HG02884 (cell line): ENCODE data around the gene FAR2.
"Not testable (repeated sequence)": the region's sequence is repeated elsewhere in the genome, so short reads cannot be mapped to it uniquely, and the experiment has no call there.

ENCODE experiments used
- ATAC-seq: cut with Tn5 transposase; IDR thresholded peaks from one replicate; pipeline ENCODE4 v1.9.1; 2021; ENCODE audit warnings: mild to moderate bottlenecking, moderate library complexity; ENCODE audit not compliant: unreplicated experiment

FAR2 gene

GRCh38 chr12:29229937-29230336 is 80.9 kb downstream of the FAR2 start:
- ATAC-seq = no peak

DNA sequence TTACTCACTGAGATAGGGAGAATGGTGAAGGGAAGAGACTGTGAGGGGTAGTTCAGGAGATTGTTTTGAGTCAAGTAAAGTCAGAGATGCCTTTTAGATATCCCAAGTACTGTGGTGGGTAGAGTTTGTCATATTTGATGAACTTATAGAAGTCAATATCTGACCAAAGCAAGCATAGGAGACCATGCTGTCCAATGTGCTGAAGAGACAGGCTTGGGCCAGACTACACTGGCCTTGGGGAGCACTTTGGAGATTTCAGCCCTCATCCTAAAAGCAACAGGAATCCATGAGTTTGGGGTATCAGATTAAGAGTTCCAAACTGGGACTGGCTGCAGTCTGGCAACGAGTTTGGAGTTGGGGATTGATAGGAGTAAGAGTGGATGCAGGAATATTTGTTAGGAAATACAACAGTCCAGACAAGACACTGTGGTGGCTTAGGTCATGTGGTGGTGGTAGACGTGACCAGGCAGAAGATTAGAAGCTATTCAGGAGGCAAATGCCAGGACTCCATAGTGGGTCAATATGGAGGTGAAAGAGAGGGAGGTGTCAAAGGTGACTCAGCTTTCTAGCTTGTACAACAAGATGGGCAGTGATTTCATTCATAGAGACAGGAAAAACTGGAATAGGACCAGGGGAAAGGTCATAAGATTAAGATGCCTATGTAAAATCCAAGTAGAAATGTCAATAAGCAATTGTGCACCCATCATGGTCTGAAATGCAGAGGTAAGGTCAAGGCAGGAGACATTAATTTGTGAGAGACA is 81.9 kb downstream of the FAR2 start:
- ATAC-seq = no peak

DNA sequence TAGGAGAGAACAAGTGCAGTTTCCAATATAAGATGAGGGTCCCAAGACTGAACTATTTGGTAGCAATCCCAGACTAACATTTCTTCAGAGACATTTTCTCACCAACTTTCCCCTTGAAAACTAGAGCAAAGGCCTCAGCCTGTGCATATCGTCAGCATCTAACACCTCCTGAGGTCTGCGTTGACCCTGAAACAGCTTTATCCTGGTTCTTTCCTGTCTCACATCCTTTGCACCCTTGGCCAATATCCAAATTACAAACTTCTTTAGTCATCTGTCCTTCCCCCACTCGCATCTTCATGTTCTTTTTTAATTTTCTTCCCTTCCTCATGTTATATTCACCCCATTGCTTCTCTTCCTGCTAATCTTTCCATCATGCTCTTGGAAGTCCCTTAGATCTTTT is 83.0 kb downstream of the FAR2 start:
- no peak for ATAC-seq

DNA sequence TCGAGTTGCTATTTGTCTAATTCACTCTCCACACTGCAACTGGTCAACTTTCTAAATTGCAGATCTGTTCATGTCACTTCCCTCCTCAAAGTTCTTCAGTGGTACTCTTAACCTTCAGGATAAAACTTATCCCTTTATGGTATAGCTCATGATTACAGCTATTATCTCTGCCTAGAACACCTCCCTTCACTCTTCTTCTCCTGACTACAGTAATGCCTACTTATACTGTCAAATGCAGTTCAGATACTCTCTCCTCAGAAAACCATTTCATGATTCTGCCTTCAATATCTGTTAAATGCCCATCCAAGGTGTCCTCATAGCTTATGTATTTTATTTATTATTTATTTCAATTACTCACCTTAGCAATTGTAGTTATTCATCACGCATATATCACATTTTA is 85.5 kb downstream of the FAR2 start:
- no peak for ATAC-seq

GRCh38 chr12:29234965-29235626 is 86.0 kb downstream of the FAR2 start:
- ATAC-seq = no peak

GRCh38 chr12:29238822-29239291 is 89.8 kb downstream of the FAR2 start:
- ATAC-seq = no peak

DNA sequence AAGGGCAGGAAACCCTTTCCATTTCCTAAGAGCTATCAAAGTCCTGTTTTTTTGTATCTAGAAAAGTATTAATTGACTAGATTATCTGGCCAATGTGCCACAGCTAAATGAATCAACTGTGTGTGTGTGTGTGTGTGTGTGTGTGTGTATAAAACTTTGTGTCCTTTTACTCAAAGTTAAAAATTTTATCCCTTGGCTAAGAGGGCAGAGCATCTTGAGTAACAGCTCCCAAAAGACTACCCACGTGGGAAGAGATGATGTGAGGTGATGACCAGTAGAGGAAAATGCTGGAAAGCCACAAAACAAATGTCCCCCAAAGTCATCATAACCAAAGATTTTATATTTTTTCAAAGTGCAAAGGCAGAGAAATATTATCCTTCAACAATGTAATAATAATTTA is 90.3 kb downstream of the FAR2 start:
- no peak for ATAC-seq

DNA sequence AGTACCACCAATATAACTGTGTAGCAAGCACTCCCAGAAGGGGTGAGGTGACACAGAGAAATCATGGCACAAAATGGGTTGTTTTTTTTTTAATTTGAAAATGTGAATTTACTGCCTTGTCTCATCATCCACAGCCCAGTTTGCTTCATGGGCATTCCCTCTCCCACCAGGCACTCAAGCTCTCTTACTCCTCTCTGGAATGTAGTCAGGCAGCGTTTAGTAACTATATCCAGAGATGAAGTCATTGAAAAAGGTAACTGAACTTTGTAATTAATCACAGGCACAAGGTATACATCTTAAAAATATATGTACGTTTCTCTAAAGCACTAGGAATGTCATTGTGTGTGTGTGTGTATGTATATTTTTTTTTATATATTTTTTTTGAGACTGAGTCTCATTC is 91.4 kb downstream of the FAR2 start:
- no peak for ATAC-seq

DNA sequence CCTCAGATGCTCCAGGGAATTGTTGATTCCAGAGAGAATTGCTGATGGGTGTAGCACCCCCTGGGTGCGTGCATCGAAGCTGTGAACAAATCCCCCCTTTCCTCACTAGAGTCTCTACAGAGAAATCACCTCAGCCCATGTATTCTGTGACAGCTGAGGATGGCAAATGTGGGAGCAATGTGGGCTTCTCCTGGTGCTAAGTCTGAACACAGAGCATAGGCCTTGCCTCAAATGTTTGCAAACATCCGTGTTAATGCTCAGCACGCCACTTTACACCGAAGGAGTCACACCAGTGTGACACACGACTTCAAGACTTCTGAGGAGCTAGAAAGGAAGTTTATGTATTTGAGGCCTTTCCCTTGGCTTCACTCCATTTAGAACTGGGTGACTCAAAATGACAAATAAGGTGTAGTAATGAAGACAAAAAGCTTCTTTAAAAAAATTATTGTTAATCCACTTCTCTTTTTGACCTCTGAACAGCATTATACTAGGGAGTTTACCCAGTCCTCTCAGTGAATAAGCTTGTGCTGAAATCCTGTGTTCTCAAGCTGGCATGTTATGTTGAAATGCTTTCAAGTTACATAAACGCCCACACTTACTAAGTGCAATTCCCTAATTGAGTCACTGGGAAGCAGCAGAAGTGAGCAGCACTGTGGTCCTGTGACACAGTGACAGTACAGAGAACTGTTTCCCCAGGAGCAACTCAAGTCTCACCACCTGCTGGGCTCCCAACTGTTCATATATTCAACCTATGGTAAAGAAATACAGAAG is 92.9 kb downstream of the FAR2 start:
- peak; percentile 92 for ATAC-seq

DNA sequence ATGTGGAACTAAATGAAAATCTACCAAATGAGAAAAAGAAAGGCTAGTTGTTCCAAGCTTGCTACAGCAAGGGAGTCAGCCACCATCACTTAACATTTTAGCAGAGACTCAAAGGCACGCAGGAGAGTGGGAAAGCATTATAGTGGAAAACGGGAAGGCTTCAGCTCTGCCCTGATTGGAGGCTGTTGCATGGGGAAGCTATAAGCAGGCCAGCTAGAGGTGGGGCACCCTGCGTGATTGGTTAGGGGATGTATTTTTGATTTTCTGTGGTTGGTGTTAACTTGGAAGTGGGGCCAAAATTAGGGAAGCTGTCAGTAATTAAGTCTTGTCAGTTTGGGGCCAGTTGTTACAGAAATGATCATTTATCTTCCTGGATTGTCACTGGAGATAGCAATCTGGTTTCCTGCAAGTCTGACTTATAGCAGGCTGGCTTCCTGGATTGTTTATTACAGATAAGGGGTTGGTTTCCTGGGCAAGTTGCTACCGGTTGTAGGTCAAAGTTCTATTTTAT is 93.9 kb downstream of the FAR2 start:
- ATAC-seq = no peak

GRCh38 chr12:29244159-29244765 is 95.2 kb downstream of the FAR2 start:
- ATAC-seq = no peak

DNA sequence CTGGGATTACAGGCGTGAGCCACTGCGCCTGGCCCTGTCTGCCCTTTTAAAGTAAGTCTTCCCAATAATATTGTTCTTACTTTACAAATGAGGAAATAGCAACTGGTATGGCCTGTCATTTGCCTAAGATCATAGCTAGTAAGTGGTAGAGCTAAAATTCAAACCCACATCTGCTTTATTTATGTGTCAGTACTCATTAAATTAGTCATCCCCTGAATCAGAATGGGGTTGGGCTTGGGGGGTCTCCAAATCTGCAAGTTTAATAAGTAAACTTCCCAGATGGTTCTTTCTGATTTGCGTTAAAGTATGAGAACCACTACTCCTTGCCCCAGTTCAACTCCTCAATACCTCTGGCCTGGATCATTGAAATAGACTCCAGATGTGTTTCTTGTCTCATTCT is 96.2 kb downstream of the FAR2 start:
- ATAC-seq = no peak

GRCh38 chr12:29249930-29250329 is 100.9 kb downstream of the FAR2 start:
- no peak for ATAC-seq

GRCh38 chr12:29253906-29254625 is 105.0 kb downstream of the FAR2 start:
- no peak for ATAC-seq

DNA sequence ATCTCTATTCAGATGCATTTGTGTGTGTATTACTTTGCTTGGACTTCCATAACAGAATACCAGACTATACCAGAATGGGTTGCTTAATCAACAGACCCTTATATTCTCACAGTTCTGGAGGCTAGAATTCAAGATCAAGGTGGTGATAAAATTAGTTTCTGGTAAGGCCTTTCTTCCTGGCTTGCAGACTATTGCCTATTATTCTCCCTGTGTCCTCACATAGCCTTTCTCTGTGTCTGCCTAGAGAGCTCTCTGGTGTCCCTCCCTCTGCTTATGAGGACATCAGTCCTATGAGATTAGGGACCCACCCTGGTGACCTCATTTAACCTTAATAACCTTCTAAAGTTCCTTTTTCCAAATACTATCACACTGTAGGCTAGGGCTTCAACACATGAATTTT is 106.0 kb downstream of the FAR2 start:
- no peak for ATAC-seq

GRCh38 chr12:29256598-29256997 is 107.5 kb downstream of the FAR2 start:
- no peak for ATAC-seq

DNA sequence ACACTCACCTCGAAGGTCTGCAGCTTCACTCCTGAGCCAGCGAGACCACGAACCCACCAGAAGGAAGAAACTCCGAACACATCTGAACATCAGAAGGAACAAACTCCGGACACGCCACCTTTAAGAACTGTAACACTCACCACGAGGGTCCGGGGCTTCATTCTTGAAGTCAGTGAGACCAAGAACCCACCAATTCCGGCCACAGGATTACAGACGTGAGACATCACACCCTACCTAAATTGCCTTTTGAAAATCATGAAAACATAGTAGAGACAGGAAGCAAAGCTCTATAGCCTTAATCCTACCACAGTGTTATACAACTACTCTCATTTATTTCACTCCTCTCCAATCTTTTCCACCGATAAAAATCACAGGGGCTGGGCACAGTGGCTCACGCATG is 108.6 kb downstream of the FAR2 start:
- ATAC-seq = not testable (repeated sequence)

DNA sequence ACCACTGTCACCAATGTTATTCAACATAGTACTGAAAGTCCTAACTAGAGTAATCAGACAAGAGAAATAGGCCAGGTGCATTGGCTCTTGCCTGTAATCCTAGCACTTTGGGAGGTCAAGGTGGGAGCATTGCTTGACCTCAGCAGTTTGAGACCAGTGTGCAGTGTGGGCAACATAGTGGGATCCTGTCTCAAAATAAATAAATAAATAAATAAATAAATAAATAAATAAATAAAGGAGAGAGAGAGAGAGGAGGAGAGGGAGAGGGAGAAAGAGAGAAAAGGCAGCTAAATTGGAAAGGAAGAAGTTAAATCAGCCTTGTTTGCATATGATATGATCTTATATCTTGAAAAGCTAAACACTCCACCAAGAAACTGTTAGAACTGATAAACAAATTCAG is 115.3 kb downstream of the FAR2 start:
- ATAC-seq = no peak

- no peak for ATAC-seq
Observed at GRCh38 chr12:29269706-29270408, 120.8 kb downstream of the FAR2 start.

DNA sequence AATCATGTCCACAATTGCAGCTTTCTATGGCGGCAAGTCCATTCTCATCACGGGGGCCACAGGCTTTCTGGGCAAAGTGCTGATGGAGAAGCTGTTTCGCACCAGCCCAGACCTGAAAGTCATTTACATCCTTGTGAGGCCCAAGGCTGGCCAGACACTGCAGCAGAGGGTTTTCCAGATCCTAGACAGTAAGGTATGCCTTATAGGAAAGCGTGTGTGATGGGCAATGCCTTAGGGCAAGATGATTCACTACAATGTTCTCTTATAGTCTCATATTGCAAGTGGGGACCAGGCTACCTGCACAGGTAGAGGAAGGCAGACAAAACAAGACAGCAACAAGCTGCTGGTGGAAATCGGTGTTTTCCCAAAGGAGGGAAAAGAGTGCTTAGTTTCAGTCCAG is 121.4 kb downstream of the FAR2 start:
- no peak for ATAC-seq
